Measurements from ENCODE around the gene C19orf44. TPM values are rescaled to one million over a fixed set of nuclear protein-coding genes. Genes with fewer than 3 reads are reported as not detected.

Gene C19orf44
- total RNA-seq, 6 donors from 2014 or later = 4.3 to 26.2 (median 5.7) TPM

DNA sequence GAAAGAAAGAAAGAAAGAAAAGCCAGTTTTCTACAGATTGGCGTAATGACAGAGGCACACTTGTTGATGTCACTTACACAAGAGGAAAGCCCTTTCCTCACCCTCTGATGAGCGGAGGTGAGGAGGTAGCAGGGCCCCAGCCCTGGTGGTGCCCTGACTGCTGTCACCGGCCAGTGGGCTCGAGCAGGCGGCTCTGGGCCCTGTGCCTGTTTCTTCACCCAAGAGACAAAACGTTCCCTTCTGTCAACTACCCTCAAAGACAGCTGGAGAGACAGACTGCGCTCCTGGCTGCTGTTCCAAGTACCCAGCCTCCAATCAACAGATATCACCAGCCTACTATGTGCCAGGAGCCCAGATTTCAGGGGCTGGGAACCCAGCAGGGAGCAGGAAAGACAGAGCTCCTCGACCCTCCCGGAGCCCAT lies 34.6 kb upstream of the C19orf44 start:
- Histone ChIP-seq H3K27me3 (no peaks in the 10 kb centered on the region), H3K9me3 (no peaks in the 10 kb centered on the region), H3K36me3 (peaks cover 0 to 4% (median 0%) of the 10 kb centered on the region in 4 donors), H3K4me3 (no peak overlapping the region), H3K27ac (peak overlapping the region in 3 of 4 donors; percentile 21 to 61 (median 33)), H3K4me1 (peaks cover 19 to 56% (median 28%) of the 10 kb centered on the region in 4 donors)
- TF ChIP-seq EP300 (IDR thresholded peaks at IDR 0.05) (no peak), POLR2AphosphoS5 (IDR thresholded peaks at IDR 0.05) (no peak), POLR2A (IDR thresholded peaks at IDR 0.05) (no peak)
- TF ChIP-seq, protein P1, sequence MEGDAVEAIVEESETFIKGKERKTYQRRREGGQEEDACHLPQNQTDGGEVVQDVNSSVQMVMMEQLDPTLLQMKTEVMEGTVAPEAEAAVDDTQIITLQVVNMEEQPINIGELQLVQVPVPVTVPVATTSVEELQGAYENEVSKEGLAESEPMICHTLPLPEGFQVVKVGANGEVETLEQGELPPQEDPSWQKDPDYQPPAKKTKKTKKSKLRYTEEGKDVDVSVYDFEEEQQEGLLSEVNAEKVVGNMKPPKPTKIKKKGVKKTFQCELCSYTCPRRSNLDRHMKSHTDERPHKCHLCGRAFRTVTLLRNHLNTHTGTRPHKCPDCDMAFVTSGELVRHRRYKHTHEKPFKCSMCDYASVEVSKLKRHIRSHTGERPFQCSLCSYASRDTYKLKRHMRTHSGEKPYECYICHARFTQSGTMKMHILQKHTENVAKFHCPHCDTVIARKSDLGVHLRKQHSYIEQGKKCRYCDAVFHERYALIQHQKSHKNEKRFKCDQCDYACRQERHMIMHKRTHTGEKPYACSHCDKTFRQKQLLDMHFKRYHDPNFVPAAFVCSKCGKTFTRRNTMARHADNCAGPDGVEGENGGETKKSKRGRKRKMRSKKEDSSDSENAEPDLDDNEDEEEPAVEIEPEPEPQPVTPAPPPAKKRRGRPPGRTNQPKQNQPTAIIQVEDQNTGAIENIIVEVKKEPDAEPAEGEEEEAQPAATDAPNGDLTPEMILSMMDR (IDR thresholded peaks at IDR 0.05) = no peak
- 70 to 93% methylated on average over 5 to 9 of the region's 9 CpGs for WGBS, 2 donors
- no peak for DNase-seq
- no peak for ATAC-seq (ENCODE audit: low FRiP score in 2 of 2)

DNA sequence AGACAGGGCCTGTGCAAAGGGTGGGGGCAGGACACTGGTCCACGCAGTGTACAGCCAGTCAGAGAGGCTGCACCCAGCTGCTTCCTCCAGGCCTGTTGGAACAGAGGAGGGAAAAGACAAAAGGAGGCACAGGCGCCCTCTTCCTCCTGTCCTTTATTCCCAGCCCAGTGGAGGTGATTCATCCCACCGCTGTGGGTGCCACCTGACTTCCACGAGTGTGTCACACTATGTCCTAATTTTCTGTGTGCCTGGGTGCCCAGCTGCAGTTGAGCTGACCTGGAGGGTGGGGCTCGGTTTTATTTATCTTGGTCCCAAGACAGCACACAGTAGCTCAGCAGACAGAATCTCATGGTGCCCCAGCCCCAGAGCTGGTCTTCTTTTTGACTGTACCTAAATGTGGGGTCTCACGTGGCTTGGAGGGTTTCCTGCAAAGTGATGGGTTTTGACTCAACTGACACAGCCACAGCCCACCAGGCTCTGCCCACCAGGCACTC lies 33.4 kb upstream of the C19orf44 start:
- DNase-seq = no peak
- Histone ChIP-seq H3K4me1 (peaks cover 7 to 46% (median 18%) of the 10 kb centered on the region in 4 donors), H3K36me3 (no peaks in the 10 kb centered on the region)

DNA sequence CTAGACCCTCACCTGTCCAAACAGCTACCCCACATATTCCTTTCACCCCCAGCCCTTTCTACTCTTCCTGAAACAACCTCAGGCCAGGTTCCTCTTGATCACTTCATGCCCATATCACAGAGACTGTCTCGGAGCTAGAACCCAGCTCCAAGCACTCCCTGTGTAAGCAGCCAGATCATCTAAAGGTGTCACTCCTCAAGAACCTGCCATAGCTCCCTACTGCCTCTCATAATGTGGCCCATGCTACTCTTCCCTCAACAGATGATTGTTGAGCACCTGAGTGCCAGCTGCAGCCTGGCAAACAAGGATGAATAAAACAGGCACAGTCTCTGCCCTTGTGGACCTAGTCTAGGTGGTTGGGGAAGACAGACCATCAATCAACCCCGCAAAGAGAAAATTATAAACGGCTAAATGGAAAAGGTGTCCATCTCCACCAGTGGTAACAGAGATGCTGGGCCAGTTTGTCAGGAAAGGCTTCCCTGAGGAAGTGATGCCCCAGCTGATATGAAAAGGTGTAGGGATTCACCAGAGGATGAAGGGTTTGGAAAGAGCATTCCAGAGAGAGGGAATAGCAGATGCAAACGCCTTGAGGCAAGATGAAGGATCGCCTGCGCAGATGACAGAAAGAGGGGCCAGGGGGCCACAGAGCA lies 32.7 kb upstream of the C19orf44 start:
- Histone ChIP-seq H3K4me1 (peaks cover under 1 to 46% (median 11%) of the 10 kb centered on the region in 4 donors), H3K4me3 (no peak overlapping the region), H3K9me3 (no peaks in the 10 kb centered on the region), H3K27ac (no peak overlapping the region), H3K36me3 (no peaks in the 10 kb centered on the region), H3K27me3 (no peaks in the 10 kb centered on the region)
- DNase-seq = no peak
- no peak for TF ChIP-seq POLR2A (IDR thresholded peaks at IDR 0.05)
- no peak for TF ChIP-seq POLR2AphosphoS5 (IDR thresholded peaks at IDR 0.05)
- TF ChIP-seq, protein P1 (IDR thresholded peaks at IDR 0.05) = no peak
- no peak for TF ChIP-seq EP300 (IDR thresholded peaks at IDR 0.05)
- WGBS, 2 donors = 87 to 89% methylated on average over 6 of the region's 6 CpGs
- ATAC-seq (ENCODE audit: low FRiP score in 2 of 2) = no peak

More for the DNA sequence above, 33.4 kb upstream of the C19orf44 start:
- Histone ChIP-seq H3K27ac (no peak overlapping the region), H3K9me3 (no peaks in the 10 kb centered on the region), H3K27me3 (no peaks in the 10 kb centered on the region), H3K4me3 (no peak overlapping the region)
- ATAC-seq (ENCODE audit: low FRiP score in 2 of 2) = no peak
- 70 to 85% methylated on average over 6 of the region's 6 CpGs for WGBS, 2 donors
- TF ChIP-seq, protein P1 (IDR thresholded peaks at IDR 0.05) = no peak
- TF ChIP-seq EP300 (IDR thresholded peaks at IDR 0.05) (no peak), POLR2AphosphoS5 (IDR thresholded peaks at IDR 0.05) (no peak), POLR2A (IDR thresholded peaks at IDR 0.05) (no peak)

DNA sequence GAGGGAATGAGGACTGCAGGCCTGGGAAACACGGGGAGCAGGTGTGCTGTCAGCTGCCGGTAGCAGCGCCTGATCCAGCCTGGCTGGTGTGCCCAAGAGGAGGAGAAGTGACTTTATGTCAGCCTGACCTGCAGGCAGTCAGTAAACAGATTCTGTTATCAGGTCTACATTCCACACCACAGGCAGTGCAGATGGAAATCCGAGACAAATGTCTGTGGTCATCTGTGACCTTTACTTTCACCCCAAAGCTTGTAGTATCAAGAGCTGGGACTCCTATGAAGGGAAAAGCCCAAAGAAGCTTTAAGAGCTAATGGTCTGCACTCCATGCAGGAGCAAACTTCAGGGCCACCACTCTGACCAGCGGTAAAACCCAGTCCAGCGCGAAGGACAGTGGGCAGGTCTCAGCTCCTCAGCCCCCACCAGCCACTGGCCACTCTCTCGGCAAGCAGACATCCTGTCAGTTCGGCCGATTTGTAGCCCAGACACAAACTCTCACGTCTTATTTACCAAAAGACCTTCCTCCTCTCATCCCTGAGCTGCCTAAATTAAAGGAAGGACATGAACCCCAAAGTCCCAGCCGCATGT lies 32.1 kb upstream of the C19orf44 start:
- Histone ChIP-seq H3K9me3 (no peaks in the 10 kb centered on the region), H3K4me1 (peaks cover 0 to 46% (median 9%) of the 10 kb centered on the region in 4 donors), H3K36me3 (no peaks in the 10 kb centered on the region), H3K27ac (no peak overlapping the region), H3K4me3 (no peak overlapping the region), H3K27me3 (no peaks in the 10 kb centered on the region)
- TF ChIP-seq EP300 (IDR thresholded peaks at IDR 0.05) (no peak), POLR2A (IDR thresholded peaks at IDR 0.05) (no peak), POLR2AphosphoS5 (IDR thresholded peaks at IDR 0.05) (no peak)
- TF ChIP-seq, protein P1 (IDR thresholded peaks at IDR 0.05) = no peak
- no peak for DNase-seq
- ATAC-seq (ENCODE audit: low FRiP score in 2 of 2) = no peak
- 74 to 76% methylated on average over 12 of the region's 12 CpGs for WGBS, 2 donors
